ENCODE measurements around the gene CPNE9.

DNA sequence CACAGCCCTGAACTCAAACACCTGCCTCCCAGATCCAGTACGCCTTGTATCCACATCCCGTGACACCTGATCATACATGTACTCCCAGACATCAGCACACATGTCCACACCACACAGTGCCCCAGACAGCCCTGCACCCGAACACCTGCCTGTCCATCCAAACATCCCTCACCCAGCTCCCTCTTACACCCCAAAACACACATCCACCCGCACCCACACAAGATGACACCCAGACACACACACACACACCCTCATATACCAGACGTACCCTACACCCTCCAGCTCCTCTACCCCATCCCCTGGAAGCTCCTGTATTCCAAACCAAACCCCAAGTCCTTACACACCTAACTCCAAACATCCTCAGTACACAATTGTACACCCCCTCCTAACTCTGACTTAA is 65.4 kb downstream of the CPNE9 start:
- TF ChIP-seq, protein P1, sequence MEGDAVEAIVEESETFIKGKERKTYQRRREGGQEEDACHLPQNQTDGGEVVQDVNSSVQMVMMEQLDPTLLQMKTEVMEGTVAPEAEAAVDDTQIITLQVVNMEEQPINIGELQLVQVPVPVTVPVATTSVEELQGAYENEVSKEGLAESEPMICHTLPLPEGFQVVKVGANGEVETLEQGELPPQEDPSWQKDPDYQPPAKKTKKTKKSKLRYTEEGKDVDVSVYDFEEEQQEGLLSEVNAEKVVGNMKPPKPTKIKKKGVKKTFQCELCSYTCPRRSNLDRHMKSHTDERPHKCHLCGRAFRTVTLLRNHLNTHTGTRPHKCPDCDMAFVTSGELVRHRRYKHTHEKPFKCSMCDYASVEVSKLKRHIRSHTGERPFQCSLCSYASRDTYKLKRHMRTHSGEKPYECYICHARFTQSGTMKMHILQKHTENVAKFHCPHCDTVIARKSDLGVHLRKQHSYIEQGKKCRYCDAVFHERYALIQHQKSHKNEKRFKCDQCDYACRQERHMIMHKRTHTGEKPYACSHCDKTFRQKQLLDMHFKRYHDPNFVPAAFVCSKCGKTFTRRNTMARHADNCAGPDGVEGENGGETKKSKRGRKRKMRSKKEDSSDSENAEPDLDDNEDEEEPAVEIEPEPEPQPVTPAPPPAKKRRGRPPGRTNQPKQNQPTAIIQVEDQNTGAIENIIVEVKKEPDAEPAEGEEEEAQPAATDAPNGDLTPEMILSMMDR (conservative IDR thresholded peaks at IDR 0.05; ENCODE audit: low read depth in 2 of 2), result no peak
- no peak for TF ChIP-seq ZNF331 (CRISPR knock-in tag; IDR thresholded peaks at IDR 0.05; ENCODE audit: low read depth)
- TF ChIP-seq, protein P2, sequence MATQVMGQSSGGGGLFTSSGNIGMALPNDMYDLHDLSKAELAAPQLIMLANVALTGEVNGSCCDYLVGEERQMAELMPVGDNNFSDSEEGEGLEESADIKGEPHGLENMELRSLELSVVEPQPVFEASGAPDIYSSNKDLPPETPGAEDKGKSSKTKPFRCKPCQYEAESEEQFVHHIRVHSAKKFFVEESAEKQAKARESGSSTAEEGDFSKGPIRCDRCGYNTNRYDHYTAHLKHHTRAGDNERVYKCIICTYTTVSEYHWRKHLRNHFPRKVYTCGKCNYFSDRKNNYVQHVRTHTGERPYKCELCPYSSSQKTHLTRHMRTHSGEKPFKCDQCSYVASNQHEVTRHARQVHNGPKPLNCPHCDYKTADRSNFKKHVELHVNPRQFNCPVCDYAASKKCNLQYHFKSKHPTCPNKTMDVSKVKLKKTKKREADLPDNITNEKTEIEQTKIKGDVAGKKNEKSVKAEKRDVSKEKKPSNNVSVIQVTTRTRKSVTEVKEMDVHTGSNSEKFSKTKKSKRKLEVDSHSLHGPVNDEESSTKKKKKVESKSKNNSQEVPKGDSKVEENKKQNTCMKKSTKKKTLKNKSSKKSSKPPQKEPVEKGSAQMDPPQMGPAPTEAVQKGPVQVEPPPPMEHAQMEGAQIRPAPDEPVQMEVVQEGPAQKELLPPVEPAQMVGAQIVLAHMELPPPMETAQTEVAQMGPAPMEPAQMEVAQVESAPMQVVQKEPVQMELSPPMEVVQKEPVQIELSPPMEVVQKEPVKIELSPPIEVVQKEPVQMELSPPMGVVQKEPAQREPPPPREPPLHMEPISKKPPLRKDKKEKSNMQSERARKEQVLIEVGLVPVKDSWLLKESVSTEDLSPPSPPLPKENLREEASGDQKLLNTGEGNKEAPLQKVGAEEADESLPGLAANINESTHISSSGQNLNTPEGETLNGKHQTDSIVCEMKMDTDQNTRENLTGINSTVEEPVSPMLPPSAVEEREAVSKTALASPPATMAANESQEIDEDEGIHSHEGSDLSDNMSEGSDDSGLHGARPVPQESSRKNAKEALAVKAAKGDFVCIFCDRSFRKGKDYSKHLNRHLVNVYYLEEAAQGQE (IDR thresholded peaks at IDR 0.05; ENCODE audit: unreplicated experiment), result no peak
- TF ChIP-seq POLR2AphosphoS5 (IDR thresholded peaks at IDR 0.05; ENCODE audit: low read depth), result no peak
- TF ChIP-seq EZH2 (IDR thresholded peaks at IDR 0.05; ENCODE audit: low read depth, unreplicated experiment), result no peak
